ENCODE measurements around the gene SORT1. TPM values are rescaled to one million over a fixed set of nuclear protein-coding genes. Genes with fewer than 3 reads are reported as not detected.

The SORT1 gene
- total and polyA plus RNA-seq, 2 of the 8 experiments (the other 6 are each of a cell fraction or from before 2014, with no cell fraction given) = 18.7 to 69.6 TPM

DNA sequence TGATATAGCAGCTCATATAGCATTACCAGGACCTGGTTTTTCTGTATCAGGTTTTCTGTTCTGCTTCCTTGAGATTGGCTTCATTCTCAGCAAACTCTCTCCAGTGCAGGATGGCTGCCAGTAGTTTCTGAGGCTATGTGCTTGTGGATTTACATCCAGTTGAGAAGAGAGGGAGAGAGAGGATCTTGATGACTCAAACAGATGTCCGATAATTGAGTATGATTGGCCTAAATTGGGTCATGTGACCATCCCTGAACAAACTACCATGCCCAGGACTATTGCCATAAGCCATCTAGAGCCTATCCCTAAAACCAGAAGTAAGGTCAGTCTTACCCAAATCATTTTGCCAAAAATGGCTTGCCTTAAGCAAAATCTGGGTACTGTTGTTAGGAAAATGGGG, 46.6 kb upstream of the SORT1 start:
- no peak overlapping the region for H3K56ac ChIP-seq (replicated peaks; ENCODE audit: insufficient read length, low read depth, low read length)
- H4K20me1 ChIP-seq (replicated peaks in 1 of 2; ENCODE audit: control insufficient read depth in 1 of 2, insufficient read depth in 2 of 2, low read length in 2 of 2) = no peaks in the 10 kb centered on the region
- H3K27ac ChIP-seq (ENCODE audit: low read depth, low read length) = no peak overlapping the region
- H2BK12ac ChIP-seq (ENCODE audit: low read depth, low read length) = no peak overlapping the region
- no peak overlapping the region for H3K4me3 ChIP-seq (ENCODE audit: extremely low read depth in 1 of 4, insufficient read depth in 2 of 4, low read depth in 3 of 4, low read length in 4 of 4)
- 71% methylated on average over 1 of the region's 1 CpG; no CpG with 5 or more reads in 1 of the 2 experiments for WGBS, 2 experiments (ENCODE audit: extremely low coverage in 1 of 2, insufficient coverage in 1 of 2, insufficient read length in 1 of 2, insufficient replicate concordance in 2 of 2, low coverage in 1 of 2, low lambda C conversion rate in 2 of 2, missing lambda C conversion rate in 1 of 2)
- no peak overlapping the region for H3K23ac ChIP-seq (ENCODE audit: insufficient read length)
- H3K79me1 ChIP-seq (ENCODE audit: low read depth, low read length) = no peaks in the 10 kb centered on the region
- H2BK15ac ChIP-seq (ENCODE audit: low read length) = no peak overlapping the region
- no peaks in the 10 kb centered on the region; a peak in 1 of 8 replicates for H3K36me3 ChIP-seq (ENCODE audit: control insufficient read depth in 2 of 4, insufficient read depth in 4 of 4, low read length in 3 of 4)
- ChIA-PET CTCF (ENCODE audit: partially characterized antibody) (interaction anchor here (1.0 kb wide), 1 partner anchor 88 kb away, joined by 3 read pairs; no protein-coding TSS in a partner anchor), POLR2A (ENCODE audit: partially characterized antibody) (no interaction called here)
- H2AFZ ChIP-seq (ENCODE audit: low read length) = no peak overlapping the region
- no peak overlapping the region for H2BK5ac ChIP-seq (ENCODE audit: low read depth, low read length)
- H3K4me1 ChIP-seq (replicated peaks in 1 of 4; ENCODE audit: control insufficient read depth in 3 of 4, insufficient read depth in 4 of 4, low read length in 3 of 4) = no peaks in the 10 kb centered on the region
- H3K9me3 ChIP-seq (ENCODE audit: insufficient read depth in 2 of 2, low read depth in 1 of 2, low read length in 1 of 2) = no peaks in the 10 kb centered on the region; a peak in 1 of 4 replicates
- no peak overlapping the region for H4K8ac ChIP-seq (ENCODE audit: extremely low read depth, insufficient read depth, low read length)
- H3K18ac ChIP-seq (ENCODE audit: extremely low read depth, low read length) = no peak overlapping the region
- H3K4me2 ChIP-seq (ENCODE audit: insufficient read depth in 1 of 2, low read depth in 2 of 2, low read length in 2 of 2) = no peak overlapping the region
- no peak overlapping the region for H3K9ac ChIP-seq (replicated peaks in 1 of 4; ENCODE audit: extremely low read depth in 1 of 4, low read depth in 3 of 4, low read length in 3 of 4)
- H4K91ac ChIP-seq (replicated peaks; ENCODE audit: insufficient read length, low read length) = no peak overlapping the region
- H2AK5ac ChIP-seq (ENCODE audit: low read depth, low read length) = no peak overlapping the region
- no peak overlapping the region for H4K5ac ChIP-seq (ENCODE audit: insufficient read length, low read depth, low read length)
- peaks cover 2% of the 10 kb centered on the region; the same call in 1 of the 2 replicates for H3K23me2 ChIP-seq (ENCODE audit: low read depth, low read length)
- H3K4ac ChIP-seq (replicated peaks; ENCODE audit: insufficient read length, low read depth, low read length) = no peak overlapping the region
- H3K14ac ChIP-seq (ENCODE audit: insufficient read length) = no peak overlapping the region
- H3K79me2 ChIP-seq (ENCODE audit: control insufficient read depth in 1 of 2, insufficient read depth in 2 of 2, low read length in 2 of 2) = no peaks in the 10 kb centered on the region
- DNase-seq (ENCODE audit: low read depth in 1 of 2, low spot score in 2 of 2) (no peak), FAIRE-seq (no peak)
- no peak overlapping the region for H2BK120ac ChIP-seq (replicated peaks; ENCODE audit: low read depth, low read length)
- no peaks in the 10 kb centered on the region for H3K27me3 ChIP-seq (replicated peaks in 1 of 4; ENCODE audit: control insufficient read depth in 3 of 4, extremely low read depth in 1 of 4, insufficient read depth in 3 of 4, low read length in 3 of 4)
- no peak overlapping the region for H2BK20ac ChIP-seq (ENCODE audit: low read length)
- TF ChIP-seq GTF2F1 (IDR thresholded peaks at IDR 0.05; ENCODE audit: borderline replicate concordance, low read depth, low read length) (no peak), CREB1 (IDR thresholded peaks at IDR 0.05) (no peak), TAF1 (IDR thresholded peaks at IDR 0.05; ENCODE audit: low read depth, low read length) (no peak), BRCA1 (IDR thresholded peaks at IDR 0.05; ENCODE audit: low read depth, low read length) (no peak), SUZ12 (IDR thresholded peaks at IDR 0.05; ENCODE audit: low read length) (no peak), SRF (IDR thresholded peaks at IDR 0.05; ENCODE audit: low read depth, low read length) (no peak), ZNF274 (IDR thresholded peaks at IDR 0.05; ENCODE audit: borderline replicate concordance, extremely low read depth, low read length) (no peak), RFX5 (IDR thresholded peaks at IDR 0.05; ENCODE audit: borderline replicate concordance, low read depth, low read length) (no peak), SP4 (IDR thresholded peaks at IDR 0.05; ENCODE audit: low read length) (no peak), E2F6 (IDR thresholded peaks at IDR 0.05) (no peak), RNF2 (IDR thresholded peaks at IDR 0.05; ENCODE audit: borderline replicate concordance, low read depth, low read length, missing control alignments, poor library complexity, severe bottlenecking) (no peak), SP1 (IDR thresholded peaks at IDR 0.05; ENCODE audit: low read depth, low read length) (no peak), EP300 (IDR thresholded peaks at IDR 0.05; ENCODE audit: borderline replicate concordance in 1 of 2, low read depth in 2 of 2, low read length in 2 of 2) (no peak), RAD21 (IDR thresholded peaks at IDR 0.05 in 1 of 2, conservative IDR thresholded peaks at IDR 0.05 in 1 of 2; ENCODE audit: low read depth in 2 of 2, low read length in 2 of 2) (no peak)
